Activated CD4-positive, alpha-beta T cell treated with anti-CD3 and anti-CD28 coated beads for 24 hours (primary cell): ENCODE results near the gene C11orf21.

Experiments used
- DNase-seq, 2 donors: peaks; one replicate each; pipeline ENCODE4 v3.0.0-alpha.2; 2020; ENCODE audit warnings: low read depth in 2 of 2

Gene C11orf21

DNA sequence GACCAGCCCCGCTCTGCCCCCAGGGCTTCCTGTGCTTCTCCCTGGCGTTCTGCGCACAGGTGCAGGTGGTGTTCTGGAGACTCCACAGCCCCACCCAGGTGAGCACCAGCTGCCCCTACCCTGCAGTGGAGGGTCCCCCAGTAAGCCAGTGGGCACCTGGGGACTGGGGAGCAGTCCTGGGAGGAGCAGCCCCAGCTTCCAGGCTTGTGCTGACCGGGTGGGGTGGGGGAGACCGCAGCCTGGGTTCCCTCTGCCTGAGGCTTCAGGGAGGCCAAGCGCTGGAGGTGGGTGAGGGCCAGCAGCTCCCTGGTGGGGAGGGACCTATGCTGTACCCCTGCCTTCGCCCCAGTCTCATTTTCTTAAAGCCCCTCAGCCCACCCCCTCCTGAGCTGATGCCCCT, 7.0 kb upstream of the C11orf21 start:
- DNase-seq: no peak

DNA sequence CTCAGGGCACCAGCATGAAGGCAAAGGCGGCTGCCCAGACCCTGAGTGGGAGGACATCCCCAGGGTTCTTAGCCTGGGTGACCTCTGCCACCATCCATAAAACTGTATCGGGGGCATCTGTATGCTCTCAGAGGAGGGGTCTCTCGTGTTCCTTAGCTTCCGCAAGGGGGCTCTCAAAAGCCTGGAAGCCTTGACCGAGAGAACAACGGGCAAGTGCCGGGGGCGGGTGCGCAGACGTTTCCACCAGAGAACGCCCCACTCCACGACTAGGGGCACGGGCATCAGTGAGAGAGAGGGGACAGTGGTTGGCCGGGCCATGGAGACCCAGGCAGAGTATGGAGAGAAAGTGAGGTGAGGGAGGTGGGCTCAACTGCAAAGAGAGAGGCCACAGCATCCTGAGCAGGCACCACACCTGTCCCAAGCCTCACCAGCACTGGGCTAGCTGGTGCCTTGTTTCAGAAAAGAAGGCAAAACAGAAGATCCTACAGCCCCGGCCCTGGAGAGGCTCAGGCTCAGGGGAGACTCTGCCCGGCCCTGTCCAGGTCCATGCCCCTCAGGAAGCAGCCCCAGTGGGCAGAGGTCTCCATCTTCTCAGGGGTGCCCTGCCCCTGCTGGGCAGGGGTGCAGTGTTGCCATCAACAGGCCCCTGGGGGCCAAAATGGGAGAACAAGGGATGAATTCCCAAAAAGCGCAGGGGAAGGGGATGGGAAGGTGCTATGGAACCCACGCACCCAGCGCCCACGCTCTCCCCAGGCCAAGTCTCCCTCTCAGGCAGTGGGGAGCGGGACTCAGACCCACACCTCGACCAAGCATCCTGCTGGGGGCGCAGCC, 6.0 kb upstream of the C11orf21 start:
- DNase-seq: no peak

DNA sequence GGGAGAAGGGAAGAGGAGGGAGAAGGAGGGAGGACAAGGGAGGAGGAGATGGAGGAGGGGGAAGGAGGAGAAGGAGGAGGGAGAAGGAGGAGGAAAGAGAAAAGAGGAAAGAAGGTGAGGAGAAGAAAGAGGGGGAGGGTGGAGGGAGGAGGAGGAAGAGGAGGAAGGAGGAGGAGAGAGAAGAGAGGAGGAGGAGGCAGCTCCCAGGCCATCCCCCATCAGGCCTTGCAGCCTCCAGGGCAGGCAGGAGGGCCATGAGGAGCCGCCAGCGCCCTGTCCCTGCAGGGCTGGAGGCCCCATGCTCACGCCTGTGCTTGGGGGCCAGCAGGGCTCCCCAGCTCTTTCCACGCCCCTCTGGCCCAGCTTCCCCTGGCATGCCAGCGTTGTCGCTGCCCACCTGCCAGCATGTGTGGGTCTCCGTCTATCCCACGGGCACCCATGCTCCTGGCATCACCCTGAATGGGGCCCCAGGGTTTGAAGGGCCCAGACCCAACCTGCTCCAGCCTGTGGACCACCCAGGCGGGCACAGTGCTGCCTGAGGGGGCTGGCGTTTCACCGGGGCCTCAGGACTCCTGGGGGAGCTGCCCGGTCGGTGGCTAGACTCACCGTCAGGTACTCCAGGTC, 5.3 kb upstream of the C11orf21 start:
- DNase-seq: no peak

DNA sequence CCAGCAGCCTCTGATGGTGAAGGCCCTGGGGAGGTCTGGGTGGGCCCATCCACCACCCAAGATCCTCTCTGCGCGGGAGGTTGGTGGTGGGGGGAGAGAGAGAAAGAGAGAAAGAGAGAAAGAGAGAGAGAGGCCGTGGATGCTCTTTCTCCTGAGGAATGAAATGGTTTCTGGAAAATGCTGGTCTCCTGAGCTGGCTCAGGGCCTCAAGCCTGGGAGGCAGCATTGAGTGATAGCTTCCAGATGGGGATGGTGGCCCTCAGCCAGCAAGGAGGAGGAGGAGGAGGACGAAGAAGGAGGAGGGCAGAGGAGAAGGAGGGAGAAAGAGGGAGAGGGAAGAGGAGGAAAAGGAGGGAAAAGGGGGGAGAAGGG, 4.7 kb upstream of the C11orf21 start:
- no peak for DNase-seq

DNA sequence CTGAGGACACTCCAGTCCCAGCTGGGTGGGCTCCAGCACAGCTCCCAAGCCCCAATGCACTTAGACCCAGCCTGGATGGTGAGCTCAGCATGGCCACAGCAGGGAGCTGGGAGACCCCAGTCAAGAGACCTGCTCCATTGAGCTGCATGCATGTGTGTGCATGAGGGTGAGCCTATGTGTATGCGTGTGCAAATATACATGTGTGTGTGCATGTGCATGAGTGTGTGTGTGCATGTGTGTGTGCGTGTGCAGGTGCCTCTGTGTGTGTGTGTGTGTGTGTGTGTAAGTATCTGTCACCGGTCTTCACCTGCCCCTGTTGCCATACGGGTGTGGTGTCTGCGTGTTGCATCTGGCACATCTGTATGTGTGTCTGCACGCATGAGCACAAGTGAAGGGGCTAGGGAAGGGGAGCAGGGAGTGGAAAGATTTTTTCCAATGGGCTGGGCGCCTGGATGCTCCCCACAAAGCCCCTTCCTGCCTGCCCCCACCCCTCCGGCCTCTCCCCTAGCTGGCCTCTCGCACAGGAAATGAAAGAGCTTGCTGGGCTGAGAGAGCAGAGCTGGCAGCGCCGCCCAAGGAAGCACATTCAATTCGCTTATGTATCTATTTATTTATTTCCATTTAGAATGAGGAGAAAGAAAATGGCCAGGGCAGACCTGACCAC, 4.2 kb upstream of the C11orf21 start:
- no peak for DNase-seq

DNA sequence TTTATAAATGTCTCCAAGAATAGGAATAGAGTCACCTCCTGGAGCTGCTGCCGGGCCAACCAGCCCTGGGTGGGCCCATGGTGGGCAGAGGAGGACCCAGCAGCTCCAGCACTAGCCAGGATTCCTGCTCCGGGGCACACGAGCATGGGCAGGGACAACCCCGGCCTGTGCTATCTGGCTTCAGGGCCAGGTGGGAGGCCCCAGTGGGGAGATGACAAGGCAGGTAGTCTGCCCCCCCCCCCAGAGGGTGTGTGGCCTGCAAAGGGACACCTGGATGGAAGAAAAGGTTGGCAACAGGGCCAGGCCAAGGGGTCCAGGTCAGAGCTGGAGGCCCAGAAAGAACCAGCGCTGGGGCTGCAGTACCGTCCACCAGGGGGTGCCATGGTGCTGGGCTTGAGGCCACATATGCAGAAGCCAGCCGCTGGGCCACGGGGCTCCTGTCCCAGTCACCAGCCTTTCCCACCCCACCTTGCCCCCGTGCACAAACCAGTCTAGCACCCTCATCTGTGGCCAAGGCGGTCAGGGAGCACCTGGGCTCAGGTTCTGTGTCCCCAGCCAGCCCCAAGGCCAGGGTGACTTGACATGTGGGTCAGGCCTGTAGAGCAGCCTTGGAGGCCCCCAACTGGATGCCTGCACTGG, 3.5 kb upstream of the C11orf21 start:
- peak; percentile 81 to 88 for DNase-seq

DNA sequence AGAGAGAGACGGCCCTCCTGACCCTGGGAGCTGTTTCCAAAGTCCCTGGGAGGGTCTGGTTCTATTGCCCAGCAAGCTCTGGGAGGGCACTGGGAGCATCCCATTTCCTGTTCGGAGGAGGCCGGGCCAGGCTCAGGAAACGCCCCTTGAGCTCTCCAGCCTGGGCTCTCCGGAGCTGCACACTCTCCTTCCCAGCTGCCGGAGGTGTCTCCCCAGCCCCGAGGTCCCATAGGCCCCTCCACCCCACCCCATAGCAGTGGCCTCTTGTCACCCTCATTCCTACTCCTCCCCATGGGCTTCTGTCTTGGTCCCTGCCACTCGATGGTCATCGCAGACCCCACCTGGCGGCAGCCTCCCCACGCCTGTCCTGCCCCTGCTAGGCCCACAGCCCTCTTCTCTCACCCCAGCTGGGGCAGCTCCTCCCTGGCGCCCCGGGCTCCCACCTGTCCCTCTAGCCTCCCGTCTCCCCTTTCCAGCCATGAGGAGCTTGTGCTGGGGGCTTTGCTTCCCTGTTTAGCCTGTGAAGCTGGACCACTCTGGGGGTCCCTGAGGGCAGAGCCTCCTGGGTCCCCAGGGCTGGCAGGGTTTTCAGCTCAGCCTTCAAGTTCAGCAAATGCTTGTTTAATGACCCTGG, 2.9 kb upstream of the C11orf21 start:
- no peak for DNase-seq

DNA sequence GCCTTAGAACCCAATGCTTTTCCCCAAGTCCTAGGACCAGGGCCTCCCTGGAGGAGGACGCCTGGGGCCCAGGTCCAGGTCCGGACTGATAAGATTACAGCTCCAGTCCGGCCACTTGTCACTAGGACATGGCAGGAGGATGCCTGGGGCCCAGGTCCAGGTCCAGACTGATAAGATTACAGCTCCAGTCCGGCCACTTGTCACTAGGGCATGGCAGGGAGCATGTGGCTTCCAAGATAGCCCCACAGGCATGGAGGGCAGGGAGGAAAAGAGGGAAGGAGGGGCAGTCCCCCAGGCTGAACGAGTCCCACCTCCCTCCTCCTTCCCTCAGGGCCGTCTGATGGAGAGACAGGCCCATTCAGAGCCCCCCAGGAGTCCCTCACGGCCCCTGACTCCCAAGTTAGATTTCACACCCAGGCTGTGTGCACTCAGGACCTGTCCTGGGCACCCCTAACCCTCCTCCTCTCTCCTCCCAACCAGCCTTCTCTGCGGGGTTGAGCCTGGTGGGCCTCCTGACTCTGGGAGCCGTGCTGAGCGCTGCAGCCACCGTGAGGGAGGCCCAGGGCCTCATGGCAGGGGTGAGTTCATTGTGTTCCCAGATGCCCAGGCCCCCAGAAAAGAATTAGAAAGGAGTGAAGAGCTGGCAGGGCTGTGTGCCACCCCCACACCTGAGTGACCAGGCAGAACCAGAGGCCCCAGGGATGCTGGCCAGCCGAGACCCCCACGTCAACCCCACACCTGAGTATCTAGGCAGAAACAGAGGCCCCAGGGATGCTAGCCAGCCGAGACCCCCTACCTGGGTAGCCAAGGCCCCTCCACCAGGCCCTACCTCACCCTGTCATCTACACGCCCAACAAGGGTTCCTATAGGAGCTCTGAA, 2.1 kb upstream of the C11orf21 start:
- DNase-seq: no peak

DNA sequence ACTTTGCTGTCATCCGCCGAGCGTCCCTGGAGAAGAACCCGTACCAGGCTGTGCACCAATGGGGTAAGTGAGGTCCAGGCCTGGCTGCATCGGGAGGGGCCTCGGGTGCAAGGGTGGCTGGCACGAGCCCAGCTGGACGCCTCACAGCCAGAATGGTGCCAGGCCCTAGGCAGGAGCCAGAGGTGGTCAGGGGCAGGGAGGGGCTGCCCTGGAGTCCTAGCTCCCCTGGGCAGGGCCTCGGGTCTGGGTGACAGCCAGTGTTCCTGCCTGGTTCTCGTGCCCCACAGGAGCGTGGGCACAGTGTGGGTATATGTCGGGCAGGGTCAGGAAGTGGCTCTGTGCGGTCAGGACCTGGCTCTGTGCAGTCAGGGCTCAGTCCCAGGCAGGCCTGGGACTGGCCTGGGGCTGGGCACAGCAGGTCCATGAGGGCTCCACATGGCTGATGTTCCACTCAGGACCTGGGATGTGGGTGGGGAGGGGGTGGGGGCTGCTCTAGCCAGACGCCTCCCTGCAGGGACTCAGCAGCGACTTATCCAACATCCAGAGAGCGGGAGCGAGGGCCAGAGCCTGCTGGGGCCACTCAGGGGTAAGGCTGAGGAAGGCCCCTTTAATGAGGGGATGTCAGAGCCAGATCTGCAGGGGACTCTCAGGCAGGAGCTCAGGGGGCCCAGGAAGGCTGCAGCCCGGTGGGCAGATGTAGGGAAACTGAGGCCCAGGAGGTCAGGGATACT, 1.3 kb upstream of the C11orf21 start:
- DNase-seq: no peak

DNA sequence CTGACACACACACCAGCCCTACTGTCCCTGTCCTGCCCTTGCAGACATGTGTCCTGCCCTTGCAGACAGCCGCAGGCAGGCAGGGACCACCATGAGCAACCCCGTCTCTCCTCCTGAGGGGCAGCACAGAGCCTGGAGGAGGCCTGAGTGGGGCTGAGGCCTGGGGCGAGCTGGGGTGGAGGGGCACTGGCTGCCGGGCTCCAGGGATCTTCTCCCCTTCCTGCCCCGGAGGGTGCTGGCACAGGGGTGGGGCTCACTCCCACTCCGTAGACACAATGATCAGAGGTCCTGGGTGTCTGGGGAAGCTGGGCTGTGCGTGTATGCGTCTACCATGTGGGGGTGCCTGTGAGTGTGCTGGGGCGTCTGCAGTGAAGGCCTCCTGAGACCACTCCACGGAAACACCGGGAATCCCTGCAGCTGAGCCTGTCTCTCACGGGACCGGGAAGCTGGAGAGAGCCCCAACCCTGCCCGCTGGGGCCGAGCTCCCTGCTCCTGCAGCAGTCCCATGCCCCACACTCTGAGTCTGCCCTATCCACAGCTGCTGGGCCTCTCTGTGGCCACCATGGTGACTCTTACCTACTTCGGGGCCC, 683 bp upstream of the C11orf21 start:
- no peak for DNase-seq

DNA sequence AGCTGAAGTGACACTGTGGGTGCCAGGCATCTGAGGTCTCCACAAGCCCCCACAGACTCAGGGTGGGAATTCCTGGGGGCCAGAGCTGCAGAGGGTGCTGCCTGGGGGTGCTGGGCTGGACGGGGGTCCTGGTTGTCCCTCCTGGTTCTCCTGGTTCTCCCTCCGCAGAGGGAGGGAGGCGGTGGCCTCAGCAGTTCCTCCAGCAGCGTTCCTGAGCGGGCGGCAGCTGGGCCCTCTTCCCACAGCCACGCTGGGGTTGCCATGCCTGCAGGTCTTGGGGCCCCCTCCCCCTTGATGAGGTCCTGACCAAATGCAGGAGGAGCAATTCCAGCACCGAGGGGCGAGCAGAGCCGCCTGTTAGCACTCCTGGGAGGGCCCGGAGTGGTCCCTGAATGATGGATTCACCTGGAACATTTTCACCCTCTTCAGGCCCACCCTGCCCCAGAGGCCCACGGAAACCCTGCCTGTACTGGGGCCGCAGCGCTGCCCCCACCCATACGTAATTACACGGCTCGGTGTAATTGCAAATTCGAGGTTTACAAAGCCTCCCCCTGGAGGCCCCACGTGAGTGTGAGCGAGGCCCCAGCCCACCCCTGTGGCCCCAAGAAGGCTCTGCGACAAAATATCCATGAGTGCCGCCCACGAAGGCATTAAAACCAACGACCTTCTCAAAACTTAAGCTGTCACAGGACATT, 635 bp downstream of the C11orf21 start:
- DNase-seq: no peak

DNA sequence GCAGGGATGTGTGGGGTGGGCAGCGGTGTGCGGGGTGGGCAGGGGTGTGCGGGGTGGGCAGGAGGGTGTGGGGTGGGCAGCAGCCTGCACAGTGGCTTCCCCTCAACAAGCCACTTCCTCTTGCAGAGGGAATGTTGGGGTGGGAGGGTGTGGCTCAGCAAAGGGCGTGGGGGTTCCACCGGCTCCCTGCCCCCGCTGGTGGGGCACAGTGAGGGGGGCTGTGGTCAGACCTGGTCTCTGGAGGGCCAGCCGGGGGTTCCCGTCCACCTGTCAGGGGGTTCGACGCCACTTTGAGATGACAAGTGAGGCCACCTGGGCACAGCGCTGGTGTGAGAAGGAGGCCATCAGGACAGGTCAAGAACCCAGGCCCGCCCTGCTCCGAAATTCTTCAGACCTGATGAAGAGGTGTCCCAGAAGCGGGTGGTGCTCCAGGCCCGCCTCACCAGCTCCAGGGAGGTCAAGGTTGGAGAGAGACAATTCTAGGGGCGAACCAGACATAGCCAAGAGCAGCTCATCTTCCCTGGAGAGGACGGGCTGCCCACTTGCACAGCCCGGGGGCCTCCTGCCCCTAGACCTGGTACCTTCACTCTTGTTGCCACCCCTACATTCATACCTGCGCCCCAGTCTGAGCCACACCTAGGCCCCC, 1.3 kb downstream of the C11orf21 start:
- DNase-seq: no peak

DNA sequence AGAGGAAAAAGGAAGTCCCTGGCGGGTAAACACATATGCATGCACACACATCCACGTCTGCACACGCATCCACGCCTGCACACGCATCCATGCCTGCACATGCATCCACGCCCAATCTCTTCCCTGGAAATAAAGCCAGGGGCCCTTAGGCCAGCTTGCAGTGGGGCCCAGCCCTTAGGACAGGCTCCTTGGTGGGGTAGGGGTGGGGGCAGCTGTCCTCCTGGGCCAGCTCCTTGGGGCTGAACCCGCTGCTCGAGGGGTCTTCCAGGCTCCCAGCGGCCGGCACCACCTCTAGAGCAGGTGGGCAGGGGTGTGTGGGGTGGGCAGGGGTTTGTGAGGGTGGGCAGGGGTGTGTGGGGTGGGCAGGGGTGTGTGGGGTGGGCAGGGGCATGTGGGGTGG, 1.9 kb downstream of the C11orf21 start:
- no peak for DNase-seq

DNA sequence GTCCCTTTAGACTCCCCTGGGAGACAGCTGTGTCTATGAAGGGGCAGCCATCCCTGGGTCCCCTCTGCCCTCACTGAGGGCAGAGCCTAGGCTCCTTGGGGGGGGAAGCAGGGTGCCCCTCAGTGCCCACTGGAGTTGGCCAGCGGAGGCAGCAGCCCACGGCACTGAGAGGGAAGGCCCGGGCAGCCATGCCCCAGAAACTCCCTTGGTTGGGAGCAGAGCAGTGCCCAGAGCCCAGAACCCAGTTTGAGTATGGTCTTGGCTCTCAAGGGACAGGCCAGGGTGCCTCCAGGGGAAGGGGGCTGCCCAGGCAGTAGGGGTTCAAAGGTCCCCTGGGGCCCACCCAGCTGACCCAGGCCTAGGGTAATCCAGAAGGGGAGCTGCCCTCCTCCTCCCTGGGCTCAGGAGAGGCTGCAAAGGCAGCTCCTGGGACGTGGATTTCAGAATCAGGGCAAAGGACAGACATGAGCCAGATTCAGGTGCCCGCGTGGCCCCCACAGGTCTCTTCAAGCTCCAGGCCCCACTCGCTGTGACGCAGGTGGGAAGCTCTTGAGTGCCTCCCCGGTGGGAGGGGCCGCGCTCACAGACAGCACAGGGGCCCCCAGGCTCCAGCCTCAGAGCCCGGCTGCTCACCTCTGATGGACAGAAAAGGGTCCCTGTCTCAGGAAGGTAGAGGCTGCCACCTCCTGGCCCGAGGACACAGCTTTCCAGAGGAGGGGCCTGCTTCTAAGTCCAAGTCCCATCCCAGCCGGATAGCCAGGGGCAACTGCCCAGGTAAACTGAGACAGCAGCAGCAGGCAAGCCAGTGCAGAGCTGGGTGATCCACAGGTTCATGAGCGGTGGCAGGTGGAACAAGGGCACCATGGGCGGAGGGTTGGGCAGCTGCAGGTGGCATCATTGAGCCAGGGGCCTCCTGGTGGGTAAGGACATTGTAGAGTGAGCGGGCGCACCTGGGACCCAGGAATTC, 2.6 kb downstream of the C11orf21 start:
- no peak for DNase-seq

DNA sequence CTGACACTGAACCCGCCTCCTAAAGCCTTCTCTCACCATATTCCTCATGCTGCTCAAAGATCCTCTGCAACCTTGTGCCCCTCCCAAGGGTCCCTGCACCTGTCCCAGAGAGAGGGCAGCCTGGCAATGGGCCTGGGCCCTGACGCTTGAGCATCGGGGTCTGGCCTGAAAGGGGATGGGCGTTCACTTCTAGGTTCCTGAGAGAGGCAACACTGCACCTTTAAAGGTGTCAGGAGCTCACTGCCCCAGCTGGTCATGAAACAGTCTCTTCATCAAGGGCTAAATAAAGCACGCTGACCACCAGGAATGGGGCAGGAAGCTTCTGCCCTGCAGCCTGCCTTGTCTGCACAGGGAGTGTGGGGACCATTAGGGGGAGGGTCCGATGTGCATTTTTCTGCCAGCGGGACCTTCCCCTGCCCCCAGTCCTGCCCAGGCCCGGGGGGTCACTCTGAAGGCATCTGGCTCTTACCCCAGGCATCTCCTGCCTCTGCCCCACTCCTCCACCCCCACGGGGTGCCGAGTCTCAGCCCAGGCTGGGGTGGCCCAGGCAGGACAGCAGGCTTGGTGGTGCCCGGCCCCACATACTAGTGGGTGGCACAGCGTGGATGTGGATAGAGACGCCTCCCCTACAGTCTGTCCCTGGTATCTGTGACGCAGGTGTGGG, 3.5 kb downstream of the C11orf21 start:
- DNase-seq: no peak

DNA sequence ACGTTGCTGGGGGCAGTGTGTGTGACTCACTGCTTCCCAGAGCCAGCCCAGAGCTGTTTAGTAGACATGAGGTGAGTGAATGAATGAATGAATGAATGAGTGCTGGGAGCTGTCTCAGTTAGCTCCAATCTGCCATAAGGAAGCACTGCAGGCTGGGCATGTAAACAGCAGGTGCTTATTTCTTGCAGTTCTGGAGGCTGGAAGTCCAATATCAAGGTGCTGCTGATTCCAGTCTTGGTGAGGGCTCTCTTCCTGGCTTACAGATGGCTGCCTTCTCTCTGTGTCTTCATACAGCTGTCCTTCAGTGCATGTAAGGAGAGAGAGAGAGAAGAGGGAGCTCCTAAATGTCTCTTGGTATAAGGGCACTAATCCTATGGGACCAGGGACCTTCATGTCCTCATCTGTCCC, 4.1 kb downstream of the C11orf21 start:
- no peak for DNase-seq
